ENCODE measurements around the gene LAGE3. TPM values are rescaled to one million over a fixed set of nuclear protein-coding genes. Genes with fewer than 3 reads are reported as not detected.

The LAGE3 gene
- total and polyA plus RNA-seq, 2 donors (not counting 3 experiments of a cell fraction or from before 2014, with no cell fraction given) = 14.3 to 31.9 TPM

- FAIRE-seq = no peak
- no peaks in the 10 kb centered on the region for H3K36me3 ChIP-seq (ENCODE audit: control insufficient read depth in 2 of 2, extremely low read depth in 1 of 2, insufficient read depth in 2 of 2, low read length in 2 of 2)
- no peak overlapping the region for H2AFZ ChIP-seq (ENCODE audit: low read depth, low read length)
These were observed 23.9 kb upstream of the LAGE3 start for GRCh38 chrX:154502989-154503388.

More at GRCh38 chrX:154502989-154503388, 23.9 kb upstream of the LAGE3 start:
- POLR2A ChIA-PET = no interaction called here
- dilution Hi-C loops (cut with MboI; ENCODE audit: extremely low pct_ligation_motif_present, low sequenced_read_pairs) (no loop called here), intact Hi-C loops (cut with micrococcal nuclease) (no loop called here)
- no TSS peak for BruUV-seq (replicated peaks)
- H3K27me3 ChIP-seq (ENCODE audit: control insufficient read depth in 2 of 2, insufficient read depth in 2 of 2, low read length in 2 of 2) = no peaks in the 10 kb centered on the region
- no peak overlapping the region for H3K4me3 ChIP-seq (replicated peaks in 1 of 3; ENCODE audit: insufficient read depth in 1 of 3, low read depth in 1 of 3, low read length in 3 of 3)
- no peaks in the 10 kb centered on the region for H3K9me3 ChIP-seq (replicated peaks; ENCODE audit: control insufficient read depth, insufficient read depth, low read length)
- H3K79me2 ChIP-seq (ENCODE audit: control insufficient read depth, insufficient read depth, low read length) = no peaks in the 10 kb centered on the region
- TF ChIP-seq CTCF (IDR thresholded peaks at IDR 0.05; ENCODE audit: extremely low read depth in 1 of 2, insufficient read depth in 1 of 2, low read depth in 1 of 2, low read length in 2 of 2) = no peak
- TF ChIP-seq MYC (IDR thresholded peaks at IDR 0.05; ENCODE audit: low read depth, low read length) = no peak
- TF ChIP-seq POLR2A (IDR thresholded peaks at IDR 0.05; ENCODE audit: low read depth, low read length) = no peak
- no peak for TF ChIP-seq EZH2 (IDR thresholded peaks at IDR 0.05; ENCODE audit: borderline replicate concordance, low read depth, low read length, severe bottlenecking)
- no peak for TF ChIP-seq POLR2AphosphoS5 (IDR thresholded peaks at IDR 0.05; ENCODE audit: insufficient read depth, low read depth, low read length)
- no peak for TF ChIP-seq GATA2 (IDR thresholded peaks at IDR 0.05; ENCODE audit: insufficient read depth, insufficient read length, low read depth, low read length)
- no peak for TF ChIP-seq JUN (IDR thresholded peaks at IDR 0.05; ENCODE audit: borderline replicate concordance, insufficient read depth, insufficient read length, low read depth)
- TF ChIP-seq MAX (IDR thresholded peaks at IDR 0.05; ENCODE audit: insufficient read depth, insufficient read length) = no peak
- no peaks in the 10 kb centered on the region for H3K9me1 ChIP-seq (replicated peaks; ENCODE audit: control insufficient read depth, extremely low read depth, insufficient read depth, low read length)
- H3K4me1 ChIP-seq (ENCODE audit: control insufficient read depth, extremely low read depth, insufficient read depth, low read length) = peaks cover 6% of the 10 kb centered on the region
- no peak overlapping the region for H3K4me2 ChIP-seq (ENCODE audit: insufficient read depth, low read length)
- no peak overlapping the region for H3K27ac ChIP-seq (ENCODE audit: insufficient read depth, low read depth, low read length)
- no peak for DNase-seq (ENCODE audit: low read depth, low spot score)
- no peaks in the 10 kb centered on the region for H4K20me1 ChIP-seq (replicated peaks; ENCODE audit: control insufficient read depth, extremely low read depth, insufficient read depth, low read length)
- H3K9ac ChIP-seq (replicated peaks; ENCODE audit: extremely low read depth, insufficient read depth, low read length) = no peak overlapping the region
- CTCF ChIA-PET = no interaction called here

Measured in endothelial cell of umbilical vein (primary cell).